Activated CD8-positive, alpha-beta memory T cell treated with anti-CD3 and anti-CD28 coated beads, Interleukin-2, amount 50 U/mL, for 24 hours (primary cell): ENCODE measurements around the gene IDI1.
"Not testable (repeated sequence)": the region's sequence is repeated elsewhere in the genome, so short reads cannot be mapped to it uniquely, and the experiment has no call there.

Source experiments
- DNase-seq: peaks from one replicate; pipeline ENCODE4 v3.0.0-alpha.2; 2020; ENCODE audit errors: extremely low read depth

The IDI1 gene

DNA sequence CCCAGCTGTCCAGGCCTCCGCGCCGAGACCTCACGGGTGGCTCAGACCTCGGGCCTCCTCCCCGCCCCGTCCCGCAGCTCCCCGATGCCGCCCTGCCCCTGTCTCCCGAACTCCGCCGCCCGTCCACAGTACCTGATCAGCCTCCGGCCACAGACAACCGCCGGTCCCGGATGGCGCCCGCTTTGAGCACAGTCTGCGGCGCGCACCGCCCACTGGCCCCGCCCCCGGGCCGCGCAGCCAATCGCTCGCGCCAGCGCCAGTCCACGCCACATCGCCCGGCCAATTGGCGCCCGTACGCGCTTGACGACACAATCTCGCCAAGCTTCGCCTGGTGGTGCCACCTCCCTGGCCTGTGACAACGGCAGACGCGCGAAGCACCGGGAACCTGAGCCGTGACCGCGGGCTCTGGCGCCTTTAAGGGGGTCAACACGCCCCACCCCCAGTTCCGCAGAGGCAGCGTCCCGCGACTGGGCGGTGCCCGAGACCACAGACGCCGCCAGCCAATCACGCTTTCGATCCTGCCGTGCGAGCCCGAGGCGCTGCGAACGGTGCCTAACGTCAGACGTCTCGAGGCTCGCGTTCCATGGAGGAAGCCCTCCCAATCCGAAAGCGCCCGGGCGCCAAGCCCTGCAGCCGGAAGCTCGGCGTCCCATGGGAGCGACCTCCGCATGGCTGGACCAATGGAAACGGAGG, at the start of gene IDI1:
Gene IDI1, minus strand, starts transcription at position 388 of the 693 bp plus-strand sequence. Its CDS starts 116 bp downstream, at position 272.
- peak; percentile 88 for DNase-seq

DNA sequence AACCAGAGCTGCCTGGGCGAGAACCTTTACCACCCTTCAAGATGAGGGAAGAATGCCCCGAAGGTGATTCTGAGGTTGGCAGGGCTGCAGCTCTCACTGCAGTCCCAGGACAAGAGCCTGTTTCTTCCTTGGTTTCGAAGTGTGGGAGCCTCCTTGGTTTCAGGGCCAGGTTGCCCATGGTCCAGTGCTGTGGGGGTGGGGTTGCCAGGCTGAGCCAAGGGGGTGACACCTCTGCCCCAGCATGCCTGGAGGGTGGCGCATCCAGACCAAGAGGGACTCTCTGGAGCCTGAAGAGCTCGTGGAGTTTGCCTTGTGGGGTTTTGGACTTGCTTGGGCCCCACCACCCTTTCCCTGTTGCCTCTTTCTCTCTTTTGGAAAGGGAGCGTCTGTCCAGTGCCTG, 48.5 kb upstream of the IDI1 start:
- DNase-seq = no peak

DNA sequence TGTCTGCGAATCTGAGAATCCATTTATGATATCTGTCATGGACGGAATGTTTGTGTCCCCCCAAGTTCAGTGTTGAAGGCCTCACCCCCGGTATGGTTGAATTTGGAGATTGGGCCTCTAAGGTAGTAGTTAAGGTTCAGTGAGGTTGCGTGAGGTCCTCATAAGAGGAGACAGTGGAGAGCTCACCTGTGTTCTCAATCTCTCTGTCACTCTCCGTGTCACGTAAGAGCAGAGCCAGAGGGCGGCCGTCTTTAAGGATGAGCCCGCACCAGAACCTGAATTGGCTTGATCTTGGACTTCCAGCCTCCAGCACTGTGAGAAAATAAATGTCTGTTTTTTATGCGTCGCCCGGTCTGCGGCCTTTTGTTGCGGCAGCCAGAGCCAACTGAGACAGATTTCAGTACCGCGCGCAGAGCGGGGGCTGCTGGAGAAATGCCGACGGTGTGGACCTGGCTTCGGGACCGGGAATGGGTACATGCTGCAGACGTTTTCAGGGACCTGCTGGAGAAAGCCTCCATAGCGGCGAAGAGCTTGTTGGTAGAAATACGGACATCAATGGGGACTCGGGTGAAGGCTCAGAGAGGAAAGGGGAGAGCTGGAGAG, 47.5 kb upstream of the IDI1 start:
- no peak for DNase-seq

DNA sequence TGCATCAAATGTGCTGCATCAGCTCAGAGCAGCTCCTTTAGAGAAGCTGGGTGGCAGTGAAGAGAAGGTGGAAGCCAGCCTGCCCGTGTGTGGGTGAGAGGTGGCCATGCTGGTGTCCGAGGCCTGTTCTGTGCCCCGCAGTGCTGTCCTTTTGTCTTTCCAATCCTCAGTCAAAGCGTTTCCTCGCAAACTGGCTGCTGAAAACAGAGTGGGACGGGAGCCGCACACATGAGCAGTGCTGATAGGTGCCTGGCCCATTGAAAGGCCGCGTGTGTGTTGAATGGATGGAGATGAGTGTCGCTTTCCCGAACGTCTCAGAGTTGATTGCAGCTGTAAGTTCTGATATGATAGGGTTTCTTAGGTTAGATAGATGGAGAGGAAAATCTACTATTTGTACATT, 46.6 kb upstream of the IDI1 start:
- DNase-seq = no peak

DNA sequence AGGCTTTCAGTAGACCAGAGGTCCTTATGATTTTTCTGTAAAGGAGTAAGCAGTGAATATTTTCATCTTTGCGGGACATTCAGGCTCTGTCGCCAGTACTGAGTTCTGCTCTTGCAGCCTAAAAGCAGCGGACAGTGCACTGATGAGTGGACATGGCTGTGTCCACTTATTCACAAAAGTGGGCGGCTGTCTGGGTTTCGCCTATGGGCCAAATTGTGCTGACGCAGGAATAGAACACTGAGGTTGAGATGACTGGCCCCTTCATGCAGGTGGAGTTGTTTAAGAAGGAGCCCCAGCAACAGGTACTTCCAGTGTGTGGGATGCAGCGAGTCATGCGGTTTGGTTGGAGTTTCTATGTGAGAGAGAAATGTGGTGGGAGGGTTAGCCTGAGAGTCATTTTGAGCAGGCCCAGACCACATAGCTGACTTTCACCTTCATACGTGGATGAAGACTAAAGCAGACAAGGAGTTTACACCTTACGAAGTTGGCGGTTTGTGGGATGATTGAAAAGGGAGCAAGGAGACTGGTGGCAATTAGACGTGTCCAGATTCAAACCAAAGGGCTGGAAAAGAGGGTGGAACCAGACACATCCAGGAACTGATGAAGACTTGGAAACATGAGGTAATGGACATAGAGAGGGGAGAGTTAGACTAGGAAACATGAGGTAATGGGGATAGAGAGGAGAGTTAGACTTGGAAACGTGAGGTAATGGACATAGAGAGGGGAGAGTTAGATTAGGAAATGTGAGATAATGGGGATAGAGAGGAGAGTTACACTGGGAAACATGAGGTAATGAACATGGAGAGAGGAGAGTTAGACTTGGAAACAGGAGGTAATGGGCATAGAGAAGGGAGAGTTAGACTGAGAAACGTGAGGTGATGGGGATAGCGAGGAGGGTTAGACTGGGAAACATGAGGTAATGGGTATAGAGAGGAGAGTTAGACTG, 45.5 kb upstream of the IDI1 start:
- peak; percentile 34 for DNase-seq

DNA sequence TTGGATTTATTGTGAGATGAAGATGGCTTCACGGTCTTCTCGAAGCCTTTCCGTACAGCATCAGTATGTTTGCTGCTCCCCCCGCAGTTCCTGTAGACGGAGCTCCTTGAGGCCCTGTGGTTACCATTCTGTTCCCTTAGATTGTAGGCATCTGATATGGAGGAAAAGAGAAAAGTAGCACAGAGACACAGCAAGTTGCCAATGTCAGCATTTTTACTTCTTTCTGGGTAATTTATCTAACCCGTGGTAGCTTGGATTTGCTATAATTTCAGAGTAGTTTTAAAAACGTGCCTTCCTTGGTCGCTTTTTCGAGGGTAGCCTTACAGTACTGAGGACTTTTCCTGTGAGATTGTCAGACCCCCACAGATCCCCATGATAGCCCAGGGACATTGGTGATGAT, 44.8 kb upstream of the IDI1 start:
- DNase-seq = no peak

DNA sequence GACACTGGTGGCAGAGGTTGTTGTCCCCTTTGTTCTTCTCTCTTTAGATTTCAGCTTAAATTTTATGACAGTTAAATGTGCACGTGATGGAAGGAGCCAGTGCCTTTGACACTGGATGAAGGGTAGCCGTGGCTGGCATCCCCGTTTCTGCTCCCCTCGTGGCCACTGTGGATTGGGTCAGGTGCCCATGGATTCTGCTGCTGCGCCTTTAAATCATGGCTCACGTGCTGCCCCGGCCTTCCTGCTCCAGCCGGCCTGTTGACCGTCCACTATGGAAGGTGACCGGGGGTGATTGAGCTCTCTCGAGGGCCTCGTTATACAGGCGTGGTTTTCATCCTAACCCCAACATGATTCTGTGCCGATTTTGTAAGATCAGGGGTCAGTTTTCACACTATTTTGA, 41.8 kb upstream of the IDI1 start:
- DNase-seq = no peak

DNA sequence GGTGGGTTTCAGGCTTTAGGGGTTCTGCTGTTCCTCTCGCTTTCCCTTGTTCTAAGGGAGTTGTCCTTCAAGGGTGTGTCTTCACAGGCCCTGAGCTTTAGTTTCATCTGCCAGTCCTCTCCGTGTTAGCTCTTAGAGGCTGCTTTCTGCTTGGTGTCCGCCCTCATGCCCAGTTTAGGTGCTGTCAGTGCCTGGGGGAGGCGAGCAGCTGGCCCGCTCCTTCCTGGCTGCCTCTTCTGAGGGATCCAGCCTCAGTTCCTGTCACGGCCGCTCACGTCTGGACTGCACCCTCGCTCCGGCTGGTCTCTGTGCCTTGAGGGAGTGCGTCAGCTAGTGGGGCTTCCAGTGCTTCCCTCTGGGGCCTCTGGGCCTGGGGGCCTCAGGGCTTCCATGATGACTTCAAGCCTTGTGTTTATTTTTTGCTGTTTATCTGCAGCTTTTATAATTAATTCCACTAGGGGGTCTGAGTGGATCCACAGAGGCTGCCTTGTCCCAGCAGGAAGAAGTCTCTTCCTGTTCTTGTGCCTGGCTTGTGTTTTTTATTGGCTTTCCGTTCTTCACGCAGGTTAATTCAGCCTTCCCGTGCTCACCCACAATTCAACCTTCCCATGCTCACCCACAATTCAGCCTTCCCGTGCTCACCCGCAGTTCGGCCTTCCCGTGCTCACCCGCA, 40.2 kb upstream of the IDI1 start:
- no peak for DNase-seq

DNA sequence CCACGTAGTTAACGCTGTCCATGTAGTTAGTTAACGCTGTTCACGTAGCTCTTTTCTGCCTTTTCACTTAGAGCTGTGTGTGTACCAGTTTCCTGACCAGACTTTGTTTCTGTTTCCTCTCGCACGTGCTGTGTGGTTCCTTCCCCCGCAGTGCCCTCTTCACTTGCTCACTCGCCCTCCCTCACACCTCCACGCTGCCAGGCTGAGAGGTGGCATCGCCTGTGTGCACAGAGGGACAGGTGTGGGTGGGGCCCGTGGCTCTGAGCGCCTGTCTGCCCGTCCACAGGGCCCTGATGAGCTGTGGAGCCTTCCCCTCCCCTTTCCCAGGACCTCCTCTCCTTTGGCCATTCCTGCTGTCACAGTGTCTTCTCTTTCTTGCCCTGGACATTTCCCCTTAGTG, 37.9 kb upstream of the IDI1 start:
- DNase-seq = no peak

DNA sequence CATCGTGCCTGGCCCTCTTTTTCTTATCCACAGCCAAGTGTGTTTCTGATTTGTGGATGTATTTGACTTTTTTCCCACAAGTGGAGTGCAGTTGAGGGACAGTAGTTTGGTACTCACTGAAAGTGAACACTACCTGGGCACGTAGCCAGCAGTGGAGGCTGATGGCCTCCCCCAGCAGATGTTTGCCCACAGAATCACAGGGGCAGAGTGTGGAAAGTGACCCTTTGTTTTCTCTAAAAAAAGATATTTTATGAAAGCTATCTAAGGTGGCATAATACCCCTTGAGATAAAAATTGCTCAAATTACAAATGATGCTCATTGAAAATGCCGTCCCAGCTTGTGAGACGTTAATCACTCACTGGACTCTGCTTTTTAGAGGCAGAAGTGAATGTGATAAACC, 36.3 kb upstream of the IDI1 start:
- DNase-seq = no peak

DNA sequence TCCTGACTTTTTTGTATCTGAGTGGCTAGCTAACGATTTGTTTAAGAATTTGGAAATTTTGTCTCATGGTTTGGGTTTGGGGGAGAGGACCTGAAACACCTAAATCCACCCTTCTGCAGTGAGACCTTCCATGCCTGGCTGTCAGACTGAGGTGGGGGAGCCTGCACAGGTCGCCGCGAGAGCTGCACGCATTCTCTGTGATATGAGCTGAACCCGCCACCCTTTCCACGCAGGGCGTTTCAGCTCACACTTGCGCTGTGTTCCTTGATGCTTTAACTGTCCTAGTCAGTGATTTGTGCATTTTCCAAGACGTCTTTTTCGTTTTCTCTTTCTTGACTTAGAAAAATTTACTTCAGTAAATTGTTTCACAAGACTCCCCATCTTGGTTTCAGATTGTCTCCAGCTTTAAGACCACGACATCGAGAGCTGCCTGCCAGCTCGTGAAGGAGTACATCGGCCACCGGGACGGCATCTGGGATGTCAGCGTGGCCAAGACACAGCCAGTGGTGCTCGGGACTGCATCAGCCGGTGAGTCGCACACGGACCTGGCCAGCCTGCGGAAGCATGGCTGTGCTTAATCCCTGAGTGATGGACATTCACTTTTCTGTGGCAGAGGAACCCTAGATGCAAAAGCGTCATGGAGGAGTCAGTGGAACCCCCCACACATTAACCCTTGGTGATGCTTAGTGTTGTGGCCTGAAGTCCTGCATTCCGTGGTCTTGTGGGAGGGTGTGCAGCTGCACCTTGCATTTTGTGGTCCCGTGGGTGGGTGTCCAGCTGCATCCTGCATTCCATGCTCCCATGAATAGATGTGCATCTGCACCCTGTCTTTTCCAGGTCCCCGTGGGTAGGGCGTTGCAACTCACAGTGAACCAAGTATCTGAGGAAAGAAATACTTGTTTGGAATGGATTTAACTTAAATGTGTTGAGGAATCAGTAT, 35.4 kb upstream of the IDI1 start:
- DNase-seq = no peak

DNA sequence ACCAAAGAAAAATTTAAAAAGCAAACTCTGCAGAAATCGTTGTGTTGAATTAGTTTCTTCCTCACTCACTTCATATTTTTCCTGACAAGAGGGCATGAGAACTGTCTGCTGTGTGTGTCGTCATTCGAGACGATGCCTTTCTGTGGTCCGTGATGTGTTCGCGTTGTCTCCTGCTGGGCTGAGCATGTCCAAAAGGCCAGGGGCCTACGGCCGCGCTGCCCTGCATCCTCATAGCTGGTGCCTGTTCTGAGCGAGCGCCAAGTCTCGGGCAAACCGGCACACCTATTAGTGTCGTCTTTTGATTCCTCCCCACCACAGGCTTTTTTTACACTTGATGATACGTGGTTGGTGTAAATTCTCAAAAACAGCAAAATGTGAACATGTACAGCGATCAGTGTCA, 34.7 kb upstream of the IDI1 start:
- DNase-seq = no peak

DNA sequence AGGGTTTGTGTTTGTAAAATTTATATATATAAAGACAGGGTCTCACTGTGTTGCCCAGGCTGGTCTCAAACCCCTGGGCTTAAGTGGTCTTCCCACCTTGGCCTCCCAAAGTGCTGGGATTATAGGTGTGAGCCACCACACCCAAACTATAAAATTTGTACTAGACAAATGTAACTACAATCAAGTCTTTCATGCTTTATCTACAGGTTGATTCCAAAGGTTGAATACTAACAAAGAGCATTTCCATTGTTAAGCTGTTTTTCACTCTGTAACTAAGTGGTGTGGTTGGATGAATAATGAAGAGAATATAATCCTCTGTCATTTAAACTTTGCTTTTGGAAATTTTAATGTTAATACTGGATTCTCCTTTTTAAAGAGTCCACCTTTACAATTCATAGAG, 29.7 kb upstream of the IDI1 start:
- DNase-seq = no peak

DNA sequence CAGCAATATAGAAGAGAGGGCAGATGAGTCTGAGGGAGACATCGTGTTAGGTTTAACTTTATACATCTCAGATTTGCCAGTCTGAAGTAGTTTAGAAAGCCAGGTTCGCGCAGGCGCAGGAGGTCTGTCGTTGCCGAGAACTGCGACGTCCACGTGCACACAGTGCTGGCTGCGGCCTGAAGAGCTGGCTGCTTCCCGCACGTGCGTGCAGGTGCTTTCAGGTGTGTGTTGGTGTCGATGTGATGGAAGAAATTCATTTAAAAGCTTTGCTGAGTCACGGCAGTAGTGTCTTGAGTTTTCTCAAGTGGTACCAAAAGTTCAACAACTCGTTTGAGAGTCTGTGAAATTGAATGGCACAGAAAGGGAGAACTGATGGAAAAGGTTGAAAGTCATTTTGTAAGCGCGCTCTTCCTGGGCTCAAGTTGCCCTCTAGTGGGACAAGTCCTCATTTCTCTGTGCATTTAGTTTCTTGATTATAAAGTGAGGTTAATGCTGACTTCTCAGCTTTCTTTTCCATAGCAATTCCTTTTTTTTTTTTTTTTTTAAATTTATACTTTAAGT, 25.9 kb upstream of the IDI1 start:
- no peak for DNase-seq

DNA sequence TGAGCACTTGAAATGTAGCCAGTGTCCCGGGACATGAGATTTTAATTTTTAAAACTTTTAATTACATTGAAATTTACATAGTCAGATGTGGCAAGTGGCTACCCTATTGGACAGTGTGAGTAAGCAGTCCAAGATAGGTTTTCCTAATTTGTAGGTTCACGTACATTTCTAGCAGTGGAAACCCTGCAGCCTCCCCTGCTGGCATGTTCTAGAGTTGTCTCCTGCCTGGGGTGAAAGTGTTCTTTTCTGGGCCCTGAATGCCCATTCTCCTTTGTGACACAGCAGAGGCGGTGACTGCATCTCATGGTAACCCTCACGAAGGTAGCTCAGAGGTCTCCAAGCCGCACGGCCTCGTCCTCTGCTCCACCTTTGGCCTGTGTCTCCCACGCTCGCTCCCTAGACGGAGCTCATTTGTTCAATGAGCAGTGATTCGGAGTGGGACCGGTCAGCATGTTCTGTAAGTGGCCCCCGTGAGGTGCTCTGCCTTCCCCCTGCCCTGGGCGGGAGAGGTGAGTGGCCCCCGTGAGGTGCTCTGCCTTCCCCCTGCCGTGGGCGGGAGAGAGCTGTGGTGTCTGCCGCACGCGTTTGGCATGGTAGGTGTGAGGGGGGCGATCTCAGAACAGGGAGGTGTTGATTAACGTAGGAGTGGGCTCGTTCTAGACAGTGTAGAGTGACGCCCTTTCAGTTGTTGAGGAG, 25.3 kb upstream of the IDI1 start:
- DNase-seq = no peak

DNA sequence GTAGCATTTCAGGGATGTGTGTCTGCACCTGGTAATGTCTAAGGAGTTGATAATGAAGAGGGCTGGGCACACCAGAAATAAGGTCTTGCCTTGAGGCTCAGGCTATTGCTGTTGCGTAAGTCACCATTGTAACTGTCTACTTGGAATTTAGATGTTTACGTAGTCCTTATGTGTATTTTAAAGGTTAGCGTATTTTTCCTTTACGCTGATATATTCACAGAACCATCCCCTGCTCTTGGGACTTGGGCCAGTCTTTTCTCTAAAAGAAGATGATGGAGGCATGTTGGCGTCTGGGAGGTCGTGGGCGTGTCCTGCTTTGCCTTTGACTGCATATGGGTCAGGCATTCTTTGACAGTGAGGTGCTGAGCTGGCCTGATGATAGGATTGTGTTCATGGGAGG, 22.0 kb upstream of the IDI1 start:
- no peak for DNase-seq

DNA sequence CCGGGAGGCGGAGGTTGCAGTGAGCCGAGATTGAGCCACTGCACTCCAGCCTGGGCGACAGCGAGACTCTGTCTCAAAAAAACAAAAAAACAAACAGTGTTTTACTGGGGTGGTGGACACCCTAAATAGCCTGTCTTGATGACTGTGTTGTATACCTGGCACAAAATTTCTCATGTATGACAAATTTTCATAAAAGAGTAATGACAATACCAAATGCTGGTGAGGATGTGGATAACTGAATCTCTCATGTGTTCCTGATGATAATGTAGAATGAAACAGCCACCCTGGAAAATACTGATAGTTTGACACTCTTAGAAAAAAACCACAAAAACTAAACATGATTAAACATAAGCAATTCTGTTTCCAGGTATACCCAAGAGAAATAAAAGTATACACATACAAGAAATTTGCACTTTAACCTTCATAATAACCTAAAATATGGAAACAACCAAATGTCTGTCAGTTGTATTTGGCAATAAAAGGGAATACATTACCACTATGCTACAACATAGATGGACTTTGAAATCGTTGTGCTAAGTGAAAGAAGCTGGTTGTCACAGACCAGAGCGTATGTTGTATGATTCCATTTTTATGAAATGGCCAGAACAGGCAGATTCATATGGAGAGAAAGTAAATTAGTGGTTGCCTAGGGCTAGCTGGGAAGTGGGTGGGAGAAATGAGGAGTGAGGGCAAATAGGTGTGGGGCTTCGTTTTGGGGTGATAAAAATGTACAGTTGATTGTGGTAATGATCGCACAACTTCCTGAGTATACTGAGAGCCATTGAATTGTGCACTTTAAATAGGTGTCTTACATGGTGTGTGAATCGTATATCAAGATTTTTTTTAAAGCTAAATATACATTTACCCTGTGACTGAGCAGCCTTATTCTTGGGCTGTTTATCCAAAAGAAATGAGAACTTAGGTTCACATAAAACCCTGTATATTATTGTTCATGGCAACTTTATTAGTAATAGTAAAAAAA, 19.8 kb upstream of the IDI1 start:
- DNase-seq = no peak

DNA sequence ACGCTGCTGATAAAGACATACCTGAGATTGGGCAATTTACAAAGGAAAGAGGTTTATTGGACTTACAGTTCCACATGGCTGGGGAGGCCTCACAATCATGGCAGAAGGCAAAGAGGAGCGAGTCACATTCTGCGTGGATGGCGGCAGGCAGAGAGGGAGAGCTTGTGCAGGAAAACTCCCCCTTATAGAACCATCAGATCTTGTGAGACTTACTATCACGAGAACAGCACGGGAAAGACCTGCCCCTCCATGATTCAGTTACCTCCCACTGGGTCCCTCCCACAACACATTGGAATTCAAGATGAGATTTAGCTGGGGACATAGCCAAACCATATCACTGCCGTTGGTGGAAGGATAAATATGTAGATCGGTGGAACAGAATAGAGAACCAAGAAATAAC, 17.8 kb upstream of the IDI1 start:
- not testable (repeated sequence) for DNase-seq

DNA sequence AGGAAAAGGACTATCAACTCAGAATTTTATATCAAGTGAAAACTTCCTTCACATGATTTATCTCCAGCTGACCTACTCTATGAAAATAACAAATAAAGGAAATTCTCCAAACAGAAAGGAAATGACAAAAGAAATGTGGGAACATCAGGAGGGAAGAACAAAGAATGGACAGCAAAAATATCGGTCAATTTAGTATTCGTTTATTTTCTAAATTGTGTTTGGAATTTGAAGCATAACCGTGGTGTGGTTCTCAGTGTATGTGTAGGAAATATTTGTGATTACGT, 16.0 kb upstream of the IDI1 start:
- DNase-seq = no peak
